ENCODE results near the gene ZNF774. TPM values are rescaled to one million over a fixed set of nuclear protein-coding genes. Genes with fewer than 3 reads are reported as not detected.
"Not testable (repeated sequence)": the region's sequence is repeated elsewhere in the genome, so short reads cannot be mapped to it uniquely, and the experiment has no call there.

The ZNF774 gene
- polyA plus RNA-seq (2011; rRNA removed) (1.1 and 2.3 TPM in 2 replicates), polyA minus RNA-seq (2011; rRNA and poly(A)+ RNA removed) (1.1 and 1.8 TPM in 2 replicates)

DNA sequence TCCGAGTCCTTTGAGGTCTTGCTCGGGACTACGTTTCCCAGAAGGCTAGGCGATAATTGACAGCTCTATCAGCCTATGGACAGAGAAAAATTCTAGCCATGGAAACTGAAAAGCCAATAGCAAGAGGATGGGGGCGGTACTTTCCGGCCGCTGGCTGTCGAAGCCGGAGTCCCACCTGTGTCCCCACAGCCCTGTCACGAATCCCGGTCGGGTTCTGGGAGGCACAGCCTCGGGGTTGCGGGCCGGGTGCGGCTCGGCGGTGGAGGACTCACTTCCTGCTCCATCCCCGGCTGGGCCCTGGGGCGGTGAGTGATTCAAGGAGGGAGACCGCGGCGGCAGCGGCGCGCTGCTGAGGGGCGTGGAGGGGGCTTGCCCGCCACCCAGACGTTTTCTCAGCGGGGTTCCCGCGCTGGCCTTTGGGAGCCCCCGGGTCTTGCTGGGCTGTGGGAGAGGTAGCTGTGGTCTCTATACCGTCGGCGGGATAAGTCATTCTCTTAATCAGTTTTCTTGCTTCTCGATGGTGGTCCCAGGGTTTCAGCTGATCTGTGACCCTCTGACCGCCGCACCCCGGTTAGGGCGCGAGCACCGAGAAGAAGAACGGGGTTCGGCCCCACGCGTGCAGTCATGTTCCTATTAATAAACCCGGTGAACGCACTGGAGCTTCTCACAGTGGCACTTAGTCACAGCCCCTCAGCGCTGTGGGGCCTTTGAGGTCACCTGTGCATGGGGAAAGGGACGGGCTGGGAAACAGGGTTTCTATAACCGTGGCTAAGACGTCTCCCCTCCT, at the start of gene ZNF774:
Gene ZNF774, plus strand, starts transcription at position 178 of the 787 bp plus-strand sequence. CDS start 2,377 bp downstream, outside the sequence.
- DNase-seq (ENCODE audit: low read depth, low spot score): peak; percentile 88
- CTCF ChIA-PET: interaction anchor here (1.4 kb wide), 1 partner anchor 33 kb away, joined by 6 read pairs; no protein-coding TSS in a partner anchor
- H3K4me3 ChIP-seq (ENCODE audit: low read depth, low read length): peak within 1 kb of the TSS; percentile 91
- POLR2A ChIA-PET: no interaction called here
- TF ChIP-seq, protein P1, sequence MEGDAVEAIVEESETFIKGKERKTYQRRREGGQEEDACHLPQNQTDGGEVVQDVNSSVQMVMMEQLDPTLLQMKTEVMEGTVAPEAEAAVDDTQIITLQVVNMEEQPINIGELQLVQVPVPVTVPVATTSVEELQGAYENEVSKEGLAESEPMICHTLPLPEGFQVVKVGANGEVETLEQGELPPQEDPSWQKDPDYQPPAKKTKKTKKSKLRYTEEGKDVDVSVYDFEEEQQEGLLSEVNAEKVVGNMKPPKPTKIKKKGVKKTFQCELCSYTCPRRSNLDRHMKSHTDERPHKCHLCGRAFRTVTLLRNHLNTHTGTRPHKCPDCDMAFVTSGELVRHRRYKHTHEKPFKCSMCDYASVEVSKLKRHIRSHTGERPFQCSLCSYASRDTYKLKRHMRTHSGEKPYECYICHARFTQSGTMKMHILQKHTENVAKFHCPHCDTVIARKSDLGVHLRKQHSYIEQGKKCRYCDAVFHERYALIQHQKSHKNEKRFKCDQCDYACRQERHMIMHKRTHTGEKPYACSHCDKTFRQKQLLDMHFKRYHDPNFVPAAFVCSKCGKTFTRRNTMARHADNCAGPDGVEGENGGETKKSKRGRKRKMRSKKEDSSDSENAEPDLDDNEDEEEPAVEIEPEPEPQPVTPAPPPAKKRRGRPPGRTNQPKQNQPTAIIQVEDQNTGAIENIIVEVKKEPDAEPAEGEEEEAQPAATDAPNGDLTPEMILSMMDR (IDR thresholded peaks at IDR 0.05; ENCODE audit: low read depth, low read length): no peak
- H3K27ac ChIP-seq (ENCODE audit: low read depth, low read length): no peak within 1 kb of the TSS
- no peaks in the 10 kb centered on the region for H3K27me3 ChIP-seq (ENCODE audit: control insufficient read depth, insufficient read depth, low read length)
- H3K9me3 ChIP-seq (ENCODE audit: control insufficient read depth, insufficient read depth, low read length): peaks cover 2% of the 10 kb centered on the region; the same call in 1 of the 2 replicates

DNA sequence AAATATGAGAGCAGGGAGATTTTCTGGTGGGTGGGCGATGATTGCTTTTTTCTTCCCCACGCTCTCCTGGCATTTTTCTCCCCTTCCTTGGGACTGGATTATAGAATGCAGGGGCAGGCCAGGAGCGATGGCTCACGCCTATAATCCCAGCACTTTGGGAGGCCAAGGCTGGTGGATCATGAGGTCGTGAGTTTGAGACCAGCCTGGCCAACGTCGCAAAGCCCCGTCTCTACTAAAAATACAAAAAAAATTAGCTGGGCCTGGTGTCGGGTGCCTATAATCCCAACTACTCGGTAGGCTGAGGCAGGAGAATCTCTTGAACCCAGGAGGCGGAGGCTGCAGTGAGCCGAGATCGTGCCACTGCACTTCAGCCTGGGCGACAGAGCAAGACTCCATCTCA, 46.7 kb upstream of the ZNF774 start:
- POLR2A ChIA-PET; H3K27me3 ChIP-seq (ENCODE audit: control insufficient read depth, insufficient read depth, low read length); H3K9me3 ChIP-seq (ENCODE audit: control insufficient read depth, insufficient read depth, low read length); H3K27ac ChIP-seq (ENCODE audit: low read depth, low read length); DNase-seq (ENCODE audit: low read depth, low spot score); H3K4me3 ChIP-seq (ENCODE audit: low read depth, low read length): not testable (repeated sequence)
- CTCF ChIA-PET: interaction anchor here (1.1 to 8.7 kb wide), 3 partner anchors 11 to 177 kb away, joined by 3 to 53 read pairs (median 25); no protein-coding TSS in a partner anchor

DNA sequence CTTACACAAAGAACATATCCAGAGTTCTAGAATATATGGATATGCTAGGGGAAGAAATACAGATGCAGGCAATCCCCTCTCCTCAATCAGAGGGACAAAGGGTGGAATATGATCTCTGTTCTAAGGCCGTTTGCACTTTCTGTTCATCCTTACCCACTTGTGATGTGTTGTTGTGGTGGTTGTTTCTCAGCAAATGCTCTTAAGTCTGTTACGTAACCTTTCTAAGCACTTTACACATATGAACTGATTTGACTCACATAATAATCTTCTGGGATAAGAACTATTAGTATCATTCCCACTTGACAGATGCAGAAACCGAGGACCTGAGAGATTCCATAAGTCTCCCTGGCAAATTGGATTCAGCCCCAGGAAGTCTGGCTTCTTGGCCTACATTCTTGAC, 46.2 kb upstream of the ZNF774 start:
- Histone ChIP-seq H3K9me3 (ENCODE audit: control insufficient read depth, insufficient read depth, low read length) (peaks cover 3% of the 10 kb centered on the region; the same call in 1 of the 2 replicates), H3K27me3 (ENCODE audit: control insufficient read depth, insufficient read depth, low read length) (no peaks in the 10 kb centered on the region), H3K4me3 (ENCODE audit: low read depth, low read length) (no peak overlapping the region), H3K27ac (ENCODE audit: low read depth, low read length) (no peak overlapping the region)
- TF ChIP-seq, protein P1 (IDR thresholded peaks at IDR 0.05; ENCODE audit: low read depth, low read length): no peak
- DNase-seq (ENCODE audit: low read depth, low spot score): no peak
- CTCF ChIA-PET: interaction anchor here (1.1 to 8.7 kb wide), 3 partner anchors 12 to 176 kb away, joined by 3 to 53 read pairs (median 25); no protein-coding TSS in a partner anchor
- POLR2A ChIA-PET: no interaction called here

- DNase-seq (ENCODE audit: low read depth, low spot score): no peak
- TF ChIP-seq, protein P1 (IDR thresholded peaks at IDR 0.05; ENCODE audit: low read depth, low read length): no peak
- CTCF ChIA-PET: interaction anchor here (0.6 to 8.7 kb wide), 5 partner anchors 8 to 628 kb away, joined by 3 to 53 read pairs (median 3); no protein-coding TSS in a partner anchor
- POLR2A ChIA-PET: no interaction called here
- no peaks in the 10 kb centered on the region for H3K9me3 ChIP-seq (ENCODE audit: control insufficient read depth, insufficient read depth, low read length)
- no peaks in the 10 kb centered on the region for H3K27me3 ChIP-seq (ENCODE audit: control insufficient read depth, insufficient read depth, low read length)
- no peak overlapping the region for H3K4me3 ChIP-seq (ENCODE audit: low read depth, low read length)
- H3K27ac ChIP-seq (ENCODE audit: low read depth, low read length): no peak overlapping the region
Observed at GRCh38 chr15:90306560-90306959, 45.5 kb upstream of the ZNF774 start.

GRCh38 chr15:90307661-90308060, 44.4 kb upstream of the ZNF774 start:
- TF ChIP-seq, protein P1 (IDR thresholded peaks at IDR 0.05; ENCODE audit: low read depth, low read length): no peak
- H3K27me3 ChIP-seq (ENCODE audit: control insufficient read depth, insufficient read depth, low read length): no peaks in the 10 kb centered on the region
- H3K9me3 ChIP-seq (ENCODE audit: control insufficient read depth, insufficient read depth, low read length): no peaks in the 10 kb centered on the region
- no peak overlapping the region for H3K4me3 ChIP-seq (ENCODE audit: low read depth, low read length)
- CTCF ChIA-PET: interaction anchor here (1.4 to 8.7 kb wide), 2 partner anchors 12 to 15 kb away, joined by 4 to 53 read pairs; no protein-coding TSS in a partner anchor
- POLR2A ChIA-PET: no interaction called here
- no peak overlapping the region for H3K27ac ChIP-seq (ENCODE audit: low read depth, low read length)
- DNase-seq (ENCODE audit: low read depth, low spot score): no peak

Measured in AG04450 (cell line).